Activated T-cell treated with anti-CD3 and anti-CD28 coated beads for 1 hour (primary cell): Measurements from ENCODE around the gene NEB.
"Not testable (repeated sequence)": the region's sequence is repeated elsewhere in the genome, so short reads cannot be mapped to it uniquely, and the experiment has no call there.

Experiments used
- DNase-seq: peaks from one replicate; pipeline ENCODE4 v3.0.0-alpha.2; 2020; ENCODE audit warnings: low read depth

Gene NEB

GRCh38 chr2:151758744-151759143 is 24.5 kb upstream of the NEB start:
- DNase-seq: no peak

DNA sequence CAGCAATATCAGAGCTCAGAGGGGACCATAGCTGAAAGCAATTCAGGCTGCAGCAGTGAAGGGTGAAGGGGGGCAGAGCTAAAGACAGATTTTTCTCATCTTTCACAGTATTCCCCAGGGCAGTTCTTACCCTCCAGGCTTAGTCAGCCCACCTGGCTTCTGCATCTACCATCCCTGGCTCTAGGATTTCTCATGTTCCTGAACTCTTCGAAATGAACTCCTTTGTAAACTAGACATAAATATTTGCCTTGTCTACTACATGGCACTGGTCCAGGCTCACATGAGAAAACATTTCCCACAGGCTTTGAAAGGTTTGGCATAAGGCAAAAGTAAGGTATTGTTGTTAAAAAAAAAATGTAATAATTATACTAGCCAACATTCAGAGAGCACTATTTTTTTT is 23.6 kb upstream of the NEB start:
- DNase-seq: no peak

GRCh38 chr2:151756820-151757219 is 22.5 kb upstream of the NEB start:
- DNase-seq: no peak

DNA sequence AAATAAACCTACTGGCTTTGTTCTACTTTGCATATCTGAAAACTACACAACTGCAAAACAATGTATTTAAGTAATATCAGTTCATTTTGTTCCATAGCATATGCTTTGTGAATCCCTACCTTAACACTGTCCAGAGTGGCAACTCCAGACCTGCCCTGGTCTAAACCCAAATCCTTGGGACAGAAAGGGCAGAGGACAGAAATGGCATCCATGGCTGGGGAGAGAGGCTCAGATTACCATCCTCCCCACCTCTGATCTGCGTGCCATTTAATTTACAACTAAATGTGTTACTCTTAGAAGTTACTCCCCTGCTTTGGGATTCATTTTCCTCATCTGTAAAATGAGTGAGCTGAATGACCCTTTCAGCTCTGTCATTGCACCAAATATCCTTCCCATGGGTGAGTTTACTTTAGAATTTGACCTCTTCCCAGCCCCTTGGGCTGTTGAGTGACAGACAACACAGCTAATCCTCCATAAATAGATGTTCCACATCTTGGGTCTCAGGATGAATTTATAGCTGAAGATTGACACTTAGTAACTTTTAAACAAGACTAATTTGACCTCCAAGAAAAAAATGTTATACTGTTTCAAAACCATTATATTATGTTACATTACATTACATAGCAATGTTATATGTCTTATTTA is 20.1 kb upstream of the NEB start:
- DNase-seq: no peak

GRCh38 chr2:151753540-151753939 is 19.3 kb upstream of the NEB start:
- no peak for DNase-seq

- not testable (repeated sequence) for DNase-seq
These were observed 11.0 kb upstream of the NEB start for GRCh38 chr2:151745261-151745660.

GRCh38 chr2:151730262-151730975 is 3.9 kb downstream of the NEB start:
- no peak for DNase-seq

DNA sequence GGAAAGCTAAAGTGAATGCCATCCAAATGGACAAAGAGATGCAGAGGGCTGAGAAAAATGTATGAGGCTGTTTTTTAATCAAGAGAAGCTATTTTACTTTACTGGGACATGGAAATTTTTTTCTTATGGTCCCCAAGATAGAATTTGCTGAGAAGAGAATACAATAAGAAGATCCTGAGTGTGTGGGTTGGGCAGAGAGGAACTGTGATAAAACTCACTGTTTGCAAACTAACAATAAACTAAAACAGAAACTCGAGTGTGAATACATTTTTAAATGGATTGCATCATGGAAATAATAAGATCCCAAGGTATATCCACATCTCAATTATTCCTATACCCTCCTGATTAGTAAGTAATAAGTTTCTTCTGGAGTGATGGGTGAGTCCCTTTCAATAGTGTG is 4.4 kb downstream of the NEB start:
- DNase-seq: no peak

GRCh38 chr2:151729415-151729811 is 4.9 kb downstream of the NEB start:
- DNase-seq: no peak

DNA sequence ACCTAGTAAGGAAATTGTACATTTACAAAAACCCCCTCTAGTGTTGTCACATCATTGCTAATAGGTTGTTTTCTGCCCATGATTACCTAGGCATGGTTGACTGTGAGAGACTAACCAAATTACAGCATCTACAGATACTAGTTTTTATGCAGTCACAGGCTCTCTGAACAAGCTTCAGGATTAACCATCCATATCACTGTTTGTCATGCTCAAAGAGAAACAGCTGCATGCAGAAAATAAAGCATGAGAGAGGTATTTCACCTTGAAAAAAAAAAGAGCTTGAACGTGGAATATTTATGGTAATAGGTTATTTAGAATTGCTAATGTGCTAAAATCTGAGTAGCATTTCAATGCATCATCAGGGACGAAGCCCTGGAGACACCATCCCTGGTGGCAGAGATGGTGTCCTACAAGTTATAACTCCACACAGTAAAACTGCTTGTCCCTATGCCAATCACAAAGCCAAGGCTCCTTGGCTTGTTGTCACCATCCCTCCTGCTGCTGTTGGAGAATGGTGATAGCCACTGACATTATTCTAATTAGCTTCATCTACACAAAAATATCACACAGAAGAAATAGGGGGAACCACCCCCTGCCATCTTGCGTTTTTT is 5.4 kb downstream of the NEB start:
- DNase-seq: no peak

GRCh38 chr2:151727593-151728552 is 6.4 kb downstream of the NEB start:
- no peak for DNase-seq

GRCh38 chr2:151721161-151721560 is 13.1 kb downstream of the NEB start:
- no peak for DNase-seq

- DNase-seq: no peak
These were observed 13.8 kb downstream of the NEB start for GRCh38 chr2:151720521-151720920.

- no peak for DNase-seq
These were observed 15.5 kb downstream of the NEB start for GRCh38 chr2:151718796-151719195.

DNA sequence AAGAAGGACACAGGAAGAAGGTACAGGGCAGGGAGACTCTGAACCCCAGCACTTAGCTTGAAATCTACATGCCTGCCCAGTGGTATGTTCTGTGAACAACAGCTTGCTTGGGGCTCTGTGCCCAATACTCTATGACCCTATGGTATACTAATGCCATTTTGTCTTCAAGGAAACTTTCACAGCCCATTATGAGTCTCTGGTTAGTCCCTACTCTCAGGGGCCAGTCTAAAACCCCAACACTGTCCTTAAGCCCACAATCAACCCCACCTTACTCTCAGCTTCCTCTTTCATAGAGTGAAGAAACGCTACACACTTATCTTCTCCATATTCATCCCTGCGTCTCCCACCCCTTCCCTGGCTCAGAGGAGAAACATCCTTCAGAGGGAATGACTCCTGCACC is 16.0 kb downstream of the NEB start:
- no peak for DNase-seq

DNA sequence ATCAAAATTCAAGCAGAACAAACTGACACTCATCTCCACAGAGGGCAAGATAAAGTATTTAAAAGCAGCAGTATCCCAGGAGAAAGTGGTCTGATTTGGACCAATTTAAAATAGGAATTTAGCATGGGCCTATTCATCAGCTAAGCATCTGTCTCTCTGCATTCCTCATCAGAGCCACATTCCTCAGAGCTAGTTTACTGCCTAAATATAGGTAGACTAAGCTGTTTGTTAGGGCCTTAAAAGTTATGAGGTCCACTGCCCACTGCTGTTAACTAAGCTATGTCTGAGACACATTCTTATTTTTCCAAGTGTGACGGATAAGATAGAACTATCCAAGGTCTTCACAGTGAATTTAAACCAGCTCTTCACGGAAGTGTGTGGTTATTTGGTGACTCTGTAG is 17.6 kb downstream of the NEB start:
- DNase-seq: no peak

GRCh38 chr2:151713291-151713903 is 20.9 kb downstream of the NEB start:
- DNase-seq: no peak

GRCh38 chr2:151711025-151711424 is 23.3 kb downstream of the NEB start:
- DNase-seq: no peak

DNA sequence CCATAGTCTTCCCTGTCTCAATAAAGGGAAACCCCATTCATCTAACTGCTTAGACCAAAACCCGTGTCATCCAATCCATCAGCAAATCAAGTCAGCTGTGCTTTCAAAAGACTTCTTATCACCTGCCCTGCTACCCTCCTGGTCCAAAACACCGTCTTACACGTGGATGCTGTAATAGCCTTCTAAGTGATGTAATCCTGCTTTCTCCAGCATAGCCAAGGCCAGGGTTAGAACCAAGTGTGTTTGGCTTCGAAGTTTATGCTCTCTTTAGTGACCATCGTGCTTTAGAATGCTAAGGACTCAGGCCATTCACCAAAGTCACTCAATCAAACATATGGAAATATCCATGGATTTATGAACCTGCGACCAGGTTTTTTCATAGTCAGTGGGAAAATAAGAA is 25.5 kb downstream of the NEB start:
- DNase-seq: no peak

DNA sequence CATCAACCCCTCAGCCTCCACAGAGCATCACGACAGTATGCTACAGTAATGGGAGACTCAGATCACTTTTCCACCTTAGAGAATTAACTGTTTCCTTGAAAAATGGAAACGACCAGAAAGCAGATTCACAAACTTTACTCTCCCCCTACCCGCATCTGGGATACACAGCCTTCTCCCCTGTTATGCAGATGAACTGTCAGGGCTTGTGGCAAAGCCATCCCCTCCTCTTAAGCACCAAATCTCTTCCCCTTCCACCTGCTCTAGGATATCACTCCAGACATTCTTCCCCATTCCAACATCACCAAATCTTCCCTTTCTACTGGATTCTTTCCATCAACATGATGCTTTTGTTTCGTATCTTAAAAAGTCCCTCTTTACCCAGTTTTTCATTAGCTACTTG is 26.4 kb downstream of the NEB start:
- DNase-seq: no peak

- DNase-seq: not testable (repeated sequence)
These were observed 29.8 kb downstream of the NEB start for GRCh38 chr2:151704480-151704961.

GRCh38 chr2:151698134-151698533 is 36.1 kb downstream of the NEB start:
- not testable (repeated sequence) for DNase-seq
